Activated naive CD8-positive, alpha-beta T cell treated with anti-CD3 and anti-CD28 coated beads for 36 hours (primary cell): ENCODE data around the gene ZNF709. TPM values are rescaled to one million over a fixed set of nuclear protein-coding genes. Genes with fewer than 3 reads are reported as not detected.
"Not testable (repeated sequence)": the region's sequence is repeated elsewhere in the genome, so short reads cannot be mapped to it uniquely, and the experiment has no call there.

Source experiments
- DNase-seq: peaks from one replicate; pipeline ENCODE4 v3.0.0; 2021
- H3K27ac Mint-ChIP-seq: one replicate; pipeline ENCODE4 v1.8.0; 2022; ENCODE audit warnings: mild to moderate bottlenecking, moderate library complexity, mixed read lengths
- H3K27me3 Mint-ChIP-seq: one replicate; pipeline ENCODE4 v1.8.0; 2022; ENCODE audit warnings: mild to moderate bottlenecking, mixed read lengths
- H3K36me3 Mint-ChIP-seq: one replicate; pipeline ENCODE4 v1.8.0; 2021; ENCODE audit warnings: mild to moderate bottlenecking, mixed read lengths
- H3K4me1 Mint-ChIP-seq: one replicate; pipeline ENCODE4 v1.8.0; 2021; ENCODE audit warnings: mixed read lengths
- H3K4me3 Mint-ChIP-seq: one replicate; pipeline ENCODE4 v1.8.0; 2022; ENCODE audit warnings: mild to moderate bottlenecking, moderate library complexity, mixed read lengths
- H3K9me3 Mint-ChIP-seq: one replicate; pipeline ENCODE4 v1.8.0; 2022; ENCODE audit warnings: mixed read lengths
- total RNA-seq, 2 experiments: library from RNA; stranded (reverse); gene quantifications; one replicate each; pipeline ENCODE4 v1.2.3, GENCODE V29; 2021

ZNF709 gene
- 1 to 10 TPM; 1.7 to 1.8 TPM for total RNA-seq

GRCh38 chr19:12484371-12485051, at the start of gene ZNF709:
Gene ZNF709, minus strand, starts transcription at chr19:12484816. Its CDS starts 159 bp downstream, at chr19:12484657.
- H3K4me1 Mint-ChIP-seq: peaks cover 25% of the 10 kb centered on the region
- H3K36me3 Mint-ChIP-seq: peaks cover 6% of the 10 kb centered on the region
- H3K27ac Mint-ChIP-seq: peak within 1 kb of the TSS; percentile 74
- H3K4me3 Mint-ChIP-seq: peak within 1 kb of the TSS; percentile 91
- H3K9me3 Mint-ChIP-seq: no peaks in the 10 kb centered on the region
- peak; percentile 88 for DNase-seq
- no peaks in the 10 kb centered on the region for H3K27me3 Mint-ChIP-seq

GRCh38 chr19:12527034-12527836, 42.6 kb upstream of the ZNF709 start:
- H3K27ac Mint-ChIP-seq: no peak overlapping the region
- no peak overlapping the region for H3K4me3 Mint-ChIP-seq

GRCh38 chr19:12526542-12526941, 41.9 kb upstream of the ZNF709 start:
- Mint-ChIP-seq H3K27me3 (no peaks in the 10 kb centered on the region), H3K4me1 (no peaks in the 10 kb centered on the region), H3K4me3 (no peak overlapping the region)

More at GRCh38 chr19:12527034-12527836, 42.6 kb upstream of the ZNF709 start:
- Mint-ChIP-seq H3K27me3 (no peaks in the 10 kb centered on the region), H3K9me3 (peaks cover 68% of the 10 kb centered on the region), H3K4me1 (no peaks in the 10 kb centered on the region), H3K36me3 (peaks cover 93% of the 10 kb centered on the region)
- no peak for DNase-seq

GRCh38 chr19:12521996-12522395, 37.4 kb upstream of the ZNF709 start:
- Mint-ChIP-seq H3K36me3 (peaks cover 80% of the 10 kb centered on the region), H3K27ac (no peak overlapping the region), H3K4me1 (no peaks in the 10 kb centered on the region), H3K9me3 (peaks cover 70% of the 10 kb centered on the region), H3K4me3 (no peak overlapping the region), H3K27me3 (no peaks in the 10 kb centered on the region)
- DNase-seq: no peak

More at GRCh38 chr19:12526542-12526941, 41.9 kb upstream of the ZNF709 start:
- H3K36me3 Mint-ChIP-seq: peaks cover 96% of the 10 kb centered on the region
- no peak overlapping the region for H3K27ac Mint-ChIP-seq
- peaks cover 71% of the 10 kb centered on the region for H3K9me3 Mint-ChIP-seq
- no peak for DNase-seq

- peaks cover 34% of the 10 kb centered on the region for H3K36me3 Mint-ChIP-seq
- peaks cover 17% of the 10 kb centered on the region for H3K27me3 Mint-ChIP-seq
- DNase-seq: no peak
- peaks cover 28% of the 10 kb centered on the region for H3K9me3 Mint-ChIP-seq
- no peak overlapping the region for H3K27ac Mint-ChIP-seq
- H3K4me1 Mint-ChIP-seq: peaks cover 2% of the 10 kb centered on the region
- H3K4me3 Mint-ChIP-seq: no peak overlapping the region
Observed at GRCh38 chr19:12513531-12514061, 29.0 kb upstream of the ZNF709 start.

- no peak for DNase-seq
- Mint-ChIP-seq H3K4me3 (no peak overlapping the region), H3K27me3 (no peaks in the 10 kb centered on the region), H3K36me3 (no peaks in the 10 kb centered on the region), H3K27ac (no peak overlapping the region), H3K4me1 (peaks cover 13% of the 10 kb centered on the region), H3K9me3 (peaks cover 8% of the 10 kb centered on the region)
Observed at GRCh38 chr19:12497032-12497431, 12.4 kb upstream of the ZNF709 start.

- Mint-ChIP-seq H3K9me3 (peaks cover 8% of the 10 kb centered on the region), H3K36me3 (no peaks in the 10 kb centered on the region), H3K4me3 (peak overlapping the region; percentile 84), H3K27me3 (no peaks in the 10 kb centered on the region), H3K4me1 (peaks cover 13% of the 10 kb centered on the region), H3K27ac (peak overlapping the region; percentile 85)
- no peak for DNase-seq
Observed at GRCh38 chr19:12496480-12496879, 11.9 kb upstream of the ZNF709 start.

- Mint-ChIP-seq H3K27ac (peak overlapping the region; percentile 85), H3K27me3 (no peaks in the 10 kb centered on the region), H3K4me1 (peaks cover 13% of the 10 kb centered on the region), H3K9me3 (peaks cover 8% of the 10 kb centered on the region), H3K36me3 (no peaks in the 10 kb centered on the region), H3K4me3 (peak overlapping the region; percentile 84)
- peak; percentile 95 for DNase-seq
Observed at GRCh38 chr19:12495002-12495802, 10.6 kb upstream of the ZNF709 start.

- H3K36me3 Mint-ChIP-seq: no peaks in the 10 kb centered on the region
- DNase-seq: no peak
- no peak overlapping the region for H3K27ac Mint-ChIP-seq
- no peaks in the 10 kb centered on the region for H3K27me3 Mint-ChIP-seq
- peaks cover 13% of the 10 kb centered on the region for H3K4me1 Mint-ChIP-seq
- H3K4me3 Mint-ChIP-seq: peak overlapping the region; percentile 84
- H3K9me3 Mint-ChIP-seq: peaks cover 8% of the 10 kb centered on the region
Observed at GRCh38 chr19:12494260-12494860, 9.7 kb upstream of the ZNF709 start.

GRCh38 chr19:12486265-12486783, 1.7 kb upstream of the ZNF709 start:
- not testable (repeated sequence) for H3K36me3 Mint-ChIP-seq, H3K27me3 Mint-ChIP-seq, H3K9me3 Mint-ChIP-seq, H3K27ac Mint-ChIP-seq, DNase-seq, H3K4me3 Mint-ChIP-seq
- H3K4me1 Mint-ChIP-seq: peaks cover 24% of the 10 kb centered on the region

- Mint-ChIP-seq H3K27me3 (no peaks in the 10 kb centered on the region), H3K4me1 (peaks cover 25% of the 10 kb centered on the region), H3K27ac (no peak overlapping the region), H3K9me3 (no peaks in the 10 kb centered on the region), H3K4me3 (peak overlapping the region; percentile 91), H3K36me3 (peaks cover 6% of the 10 kb centered on the region)
- DNase-seq: no peak
Observed at GRCh38 chr19:12485571-12485970, 955 bp upstream of the ZNF709 start.

- Mint-ChIP-seq H3K27me3 (no peaks in the 10 kb centered on the region), H3K27ac (peak overlapping the region; percentile 74), H3K4me3 (peak overlapping the region; percentile 91), H3K36me3 (peaks cover 6% of the 10 kb centered on the region), H3K9me3 (no peaks in the 10 kb centered on the region), H3K4me1 (peaks cover 25% of the 10 kb centered on the region)
- DNase-seq: no peak
Observed at GRCh38 chr19:12485052-12485416, 418 bp upstream of the ZNF709 start.

- no peaks in the 10 kb centered on the region for H3K9me3 Mint-ChIP-seq
- peaks cover 25% of the 10 kb centered on the region for H3K4me1 Mint-ChIP-seq
- H3K36me3 Mint-ChIP-seq: peaks cover 6% of the 10 kb centered on the region
Observed at GRCh38 chr19:12484011-12484370, 625 bp downstream of the ZNF709 start.

GRCh38 chr19:12482509-12482886, 2.1 kb downstream of the ZNF709 start:
- Mint-ChIP-seq H3K36me3 (peaks cover 6% of the 10 kb centered on the region), H3K4me3 (no peak overlapping the region), H3K4me1 (peaks cover 36% of the 10 kb centered on the region), H3K9me3 (no peaks in the 10 kb centered on the region), H3K27ac (no peak overlapping the region), H3K27me3 (no peaks in the 10 kb centered on the region)
- no peak for DNase-seq

More at GRCh38 chr19:12484011-12484370, 625 bp downstream of the ZNF709 start:
- DNase-seq: no peak
- Mint-ChIP-seq H3K27me3 (no peaks in the 10 kb centered on the region), H3K4me3 (peak overlapping the region; percentile 91), H3K27ac (peak overlapping the region; percentile 1)
